Gastrocnemius medialis (tissue), 4 donors: ENCODE data around the gene LMNB1. TPM values are rescaled to one million over a fixed set of nuclear protein-coding genes. Genes with fewer than 3 reads are reported as not detected.
"Not testable (repeated sequence)": the region's sequence is repeated elsewhere in the genome, so short reads cannot be mapped to it uniquely, and the experiment has no call there.

Source experiments
- ATAC-seq, 2 donors: fragments of 150-250 bp; one replicate each; pipeline ENCODE4 v1.9.1; 2016
- DNase-seq, 2 donors: peaks; one replicate each; pipeline ENCODE4 v3.0.0-alpha.2; 2019
- H3K27ac ChIP-seq, 4 donors: fragments of 200-600 bp; sonication (generic); 1 replicate in 1 of 4; 2 replicates in 3 of 4; pipeline ENCODE4 v1.5.1; 2016 to 2018; ENCODE audit warnings: mild to moderate bottlenecking in 2 of 4, moderate library complexity in 1 of 4
- H3K27me3 ChIP-seq, 3 donors: fragments of 200-600 bp; sonication (generic) in 2 of 3; 1 replicate in 1 of 3; 2 replicates in 2 of 3; pipeline versions ENCODE4 v1.5.1 to v1.6.0; 2016 to 2019; ENCODE audit warnings: mild to moderate bottlenecking in 1 of 3, moderate library complexity in 1 of 3
- H3K36me3 ChIP-seq, 2 donors: fragments of 200-600 bp; sonication (generic) in 1 of 2; one replicate each; pipeline ENCODE4 v1.5.1; 2017 to 2018
- H3K4me1 ChIP-seq, 2 donors: fragments of 200-600 bp; sonication (generic) in 1 of 2; one replicate each; pipeline ENCODE4 v1.5.1; 2016 to 2017; ENCODE audit warnings: mild to moderate bottlenecking in 2 of 2
- H3K4me3 ChIP-seq, 4 donors: fragments of 200-600 bp; sonication (generic) in 3 of 4; 1 replicate in 1 of 4; 2 replicates in 3 of 4; pipeline ENCODE4 v1.5.1; 2016 to 2019; ENCODE audit warnings: mild to moderate bottlenecking in 2 of 4
- H3K9me3 ChIP-seq, 3 donors: fragments of 200-600 bp; sonication (generic) in 2 of 3; 1 replicate in 1 of 3; 2 replicates in 2 of 3; pipeline ENCODE4 v1.5.1; 2016 to 2019
- POLR2A ChIP-seq, 2 donors: fragments of 450-650 bp; IDR thresholded peaks; one replicate each; pipeline ENCODE4 v1.6.1; 2017; ENCODE audit warnings: antibody characterized with exemption in 2 of 2, mild to moderate bottlenecking in 2 of 2, moderate library complexity in 2 of 2
- in situ Hi-C, 4 donors: fragments of 200-750 bp; cut with MboI; loops; one replicate each; pipeline versions ENCODE4 v1.15.0 to v1.8.0; 2017; ENCODE audit warnings: low sequenced_read_pairs in 4 of 4
- intact Hi-C: fragments of 100-400 bp; cut with DNase I; formaldehyde crosslinking; loops from one replicate; pipeline ENCODE4 v1.15.1; 2023; ENCODE audit warnings: low total_unique reads
- total RNA-seq, 4 donors: library from RNA; depleted of rRNA; stranded (reverse); fragments of >200 nt; gene quantifications; one replicate each; pipeline versions ENCODE4 v1.1.0 to v1.2.3, GENCODE V29; 2016
- TF ChIP-seq, protein P1 (sequence below), 5 experiments: fragments of 450-650 bp in 3 of 5; fragments of 200-600 bp in 2 of 5; sonication (generic) in 2 of 5; IDR thresholded peaks in 4 of 5; conservative IDR thresholded peaks in 1 of 5; 1 replicate in 4 of 5; 2 replicates in 1 of 5; pipeline ENCODE4 v1.5.1; 2016 to 2019; ENCODE audit warnings: antibody characterized with exemption in 5 of 5, mild to moderate bottlenecking in 3 of 5, moderate library complexity in 3 of 5

The LMNB1 gene
- total RNA-seq, 4 donors from 2014 or later: 0.51 to 4.1 (median 2.4) TPM; not detected in 1

GRCh38 chr5:126757713-126758357 lies 19.1 kb upstream of the LMNB1 start:
- H3K4me1 ChIP-seq: no peaks in the 10 kb centered on the region
- no peak overlapping the region for H3K4me3 ChIP-seq
- H3K27me3 ChIP-seq: no peaks in the 10 kb centered on the region
- no peak overlapping the region for H3K27ac ChIP-seq
- TF ChIP-seq POLR2A (IDR thresholded peaks at IDR 0.05): no peak
- TF ChIP-seq, protein P1, sequence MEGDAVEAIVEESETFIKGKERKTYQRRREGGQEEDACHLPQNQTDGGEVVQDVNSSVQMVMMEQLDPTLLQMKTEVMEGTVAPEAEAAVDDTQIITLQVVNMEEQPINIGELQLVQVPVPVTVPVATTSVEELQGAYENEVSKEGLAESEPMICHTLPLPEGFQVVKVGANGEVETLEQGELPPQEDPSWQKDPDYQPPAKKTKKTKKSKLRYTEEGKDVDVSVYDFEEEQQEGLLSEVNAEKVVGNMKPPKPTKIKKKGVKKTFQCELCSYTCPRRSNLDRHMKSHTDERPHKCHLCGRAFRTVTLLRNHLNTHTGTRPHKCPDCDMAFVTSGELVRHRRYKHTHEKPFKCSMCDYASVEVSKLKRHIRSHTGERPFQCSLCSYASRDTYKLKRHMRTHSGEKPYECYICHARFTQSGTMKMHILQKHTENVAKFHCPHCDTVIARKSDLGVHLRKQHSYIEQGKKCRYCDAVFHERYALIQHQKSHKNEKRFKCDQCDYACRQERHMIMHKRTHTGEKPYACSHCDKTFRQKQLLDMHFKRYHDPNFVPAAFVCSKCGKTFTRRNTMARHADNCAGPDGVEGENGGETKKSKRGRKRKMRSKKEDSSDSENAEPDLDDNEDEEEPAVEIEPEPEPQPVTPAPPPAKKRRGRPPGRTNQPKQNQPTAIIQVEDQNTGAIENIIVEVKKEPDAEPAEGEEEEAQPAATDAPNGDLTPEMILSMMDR (IDR thresholded peaks at IDR 0.05 in 4 of 5, conservative IDR thresholded peaks at IDR 0.05 in 1 of 5): no peak
- intact Hi-C loops (no loop called here), in situ Hi-C loops (no loop called here)
- H3K9me3 ChIP-seq: no peaks in the 10 kb centered on the region
- DNase-seq (no peak), ATAC-seq (no peak)
- H3K36me3 ChIP-seq: no peaks in the 10 kb centered on the region

GRCh38 chr5:126763371-126763770 lies 13.6 kb upstream of the LMNB1 start:
- in situ Hi-C loops (no loop called here), intact Hi-C loops (no loop called here)
- Histone ChIP-seq H3K27me3 (no peaks in the 10 kb centered on the region), H3K9me3 (no peaks in the 10 kb centered on the region), H3K4me3 (no peak overlapping the region), H3K4me1 (no peaks in the 10 kb centered on the region), H3K36me3 (no peaks in the 10 kb centered on the region), H3K27ac (no peak overlapping the region)
- DNase-seq: no peak
- TF ChIP-seq, protein P1 (IDR thresholded peaks at IDR 0.05 in 4 of 5, conservative IDR thresholded peaks at IDR 0.05 in 1 of 5): no peak
- TF ChIP-seq POLR2A (IDR thresholded peaks at IDR 0.05): no peak
- ATAC-seq: no peak

DNA sequence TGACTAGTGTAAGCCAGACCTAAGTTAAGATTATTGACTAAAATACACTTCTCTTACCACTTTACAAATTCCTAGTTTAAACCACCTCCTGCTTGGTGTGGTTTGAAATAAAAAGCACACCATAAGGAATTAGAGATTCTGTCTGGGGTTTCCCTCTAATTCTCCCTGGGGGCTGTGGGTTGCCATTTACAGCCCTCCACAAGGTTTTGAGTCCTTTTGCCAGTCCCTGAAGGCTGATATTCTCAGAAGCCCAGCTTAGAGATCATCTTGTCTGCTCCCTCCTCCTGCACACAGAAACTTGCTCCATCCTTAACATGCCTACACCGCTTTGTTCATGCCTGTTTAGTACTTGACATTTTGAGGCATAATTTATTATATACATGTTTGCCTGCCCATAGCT lies 7.2 kb upstream of the LMNB1 start:
- H3K9me3 ChIP-seq: no peaks in the 10 kb centered on the region
- no peak overlapping the region for H3K27ac ChIP-seq
- ATAC-seq (no peak), DNase-seq (no peak)
- H3K4me1 ChIP-seq: no peaks in the 10 kb centered on the region
- no peak overlapping the region for H3K4me3 ChIP-seq
- no peaks in the 10 kb centered on the region for H3K27me3 ChIP-seq
- no peaks in the 10 kb centered on the region for H3K36me3 ChIP-seq
- no peak for TF ChIP-seq POLR2A (IDR thresholded peaks at IDR 0.05)
- TF ChIP-seq, protein P1 (IDR thresholded peaks at IDR 0.05 in 4 of 5, conservative IDR thresholded peaks at IDR 0.05 in 1 of 5): no peak
- in situ Hi-C loops (no loop called here), intact Hi-C loops (no loop called here)

DNA sequence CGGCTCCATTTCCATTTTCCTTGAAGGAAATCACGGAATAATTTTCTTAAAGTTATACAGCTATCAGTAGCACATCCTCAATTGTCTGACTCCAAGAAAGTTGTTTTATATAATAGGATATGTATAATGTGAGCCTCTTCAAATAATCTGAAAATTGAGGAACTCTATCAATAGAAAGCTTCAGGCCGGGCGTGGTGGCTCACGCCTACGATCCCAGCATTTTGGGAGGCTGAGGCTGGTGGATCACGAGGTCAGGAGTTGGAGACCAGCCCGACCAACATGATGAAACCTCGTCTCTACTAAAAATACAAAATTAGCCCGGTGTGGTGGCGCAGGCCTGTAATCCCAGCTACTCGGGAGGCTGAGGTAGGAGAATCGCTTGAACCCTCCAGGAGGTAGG lies 3.4 kb upstream of the LMNB1 start:
- H3K27ac ChIP-seq, H3K4me3 ChIP-seq, intact Hi-C loops, H3K27me3 ChIP-seq, in situ Hi-C loops, H3K9me3 ChIP-seq, DNase-seq, H3K36me3 ChIP-seq, ATAC-seq: not testable (repeated sequence)
- peaks cover 6 to 16% of the 10 kb centered on the region in 2 donors for H3K4me1 ChIP-seq

DNA sequence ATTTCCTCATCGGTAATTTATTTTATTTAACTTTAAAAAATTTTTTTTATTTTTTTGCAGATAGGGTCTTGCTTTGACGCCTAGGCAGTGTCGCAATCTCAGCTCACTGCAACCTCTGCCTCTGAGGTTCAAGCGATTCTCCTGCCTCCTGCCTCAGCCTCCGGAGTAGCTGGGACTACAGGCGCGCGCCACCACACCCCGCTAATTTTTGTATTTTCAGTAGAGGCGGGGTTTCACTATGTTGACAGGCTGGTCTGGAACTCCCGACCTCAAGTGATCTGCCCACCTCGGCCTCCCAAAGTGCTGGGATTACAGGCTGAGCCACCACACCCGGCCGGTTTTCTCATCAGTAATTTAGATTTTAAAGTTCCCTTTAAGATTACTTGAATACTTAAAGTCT lies 2.3 kb upstream of the LMNB1 start:
- peaks cover 6 to 22% of the 10 kb centered on the region in 2 donors for H3K4me1 ChIP-seq
- H3K27me3 ChIP-seq, ATAC-seq, H3K27ac ChIP-seq, H3K9me3 ChIP-seq, in situ Hi-C loops, DNase-seq, intact Hi-C loops, H3K36me3 ChIP-seq, H3K4me3 ChIP-seq: not testable (repeated sequence)
